ENCODE data around the gene FN3K. TPM values are rescaled to one million over a fixed set of nuclear protein-coding genes. Genes with fewer than 3 reads are reported as not detected.

The FN3K gene
- 10 to 100 TPM; 35.1 to 36.7 (median 35.3) TPM for polyA plus RNA-seq (ENCODE audit: insufficient read length in 3 of 3)
- long read RNA-seq, donor 1, transcript FN3K-201 (6 exons, 1,434 nt) = major isoform, 7 of 8 reads
- long read RNA-seq, donor 1, partial matches to known transcripts = 0 of 8 reads
- long read RNA-seq, donor 1, other reads (novel, unspliced or antisense) = 0 of 8 reads
- long read RNA-seq, donor 2, transcript FN3K-201 (6 exons, 1,434 nt) = major isoform, 5 of 5 reads
- long read RNA-seq, donor 2, partial matches to known transcripts = 0 of 5 reads
- long read RNA-seq, donor 2, other reads (novel, unspliced or antisense) = 0 of 5 reads
- long read RNA-seq, donor 3, partial matches to known transcripts = 0 of 3 reads
- long read RNA-seq, donor 3, other reads (novel, unspliced or antisense) = 0 of 3 reads
- long read RNA-seq, donor 4, transcript FN3K-201 (6 exons, 1,434 nt) = major isoform, 9 of 10 reads
- long read RNA-seq, donor 4, partial matches to known transcripts = 0 of 10 reads
- long read RNA-seq, donor 4, other reads (novel, unspliced or antisense) = 0 of 10 reads
- long read RNA-seq, donor 5, transcript FN3K-201 (6 exons, 1,434 nt) = major isoform, 7 of 7 reads
- long read RNA-seq, donor 5, partial matches to known transcripts = 0 of 7 reads
- long read RNA-seq, donor 5, other reads (novel, unspliced or antisense) = 0 of 7 reads
- long read RNA-seq, donor 6, transcript FN3K-201 (6 exons, 1,434 nt) = major isoform, 9 of 10 reads
- long read RNA-seq, donor 6, partial matches to known transcripts = 0 of 10 reads
- long read RNA-seq, donor 6, other reads (novel, unspliced or antisense) = 0 of 10 reads
- long read RNA-seq, donor 7, transcript FN3K-201 (6 exons, 1,434 nt) = major isoform, 9 of 10 reads
- long read RNA-seq, donor 7, partial matches to known transcripts = 0 of 10 reads
- long read RNA-seq, donor 7, other reads (novel, unspliced or antisense) = 0 of 10 reads
- long read RNA-seq, donor 8, partial matches to known transcripts = 0 of 5 reads
- long read RNA-seq, donor 8, other reads (novel, unspliced or antisense) = 0 of 5 reads
- long read RNA-seq, donor 9, transcript FN3K-201 (6 exons, 1,434 nt) = major isoform, 9 of 11 reads
- long read RNA-seq, donor 9, partial matches to known transcripts = 0 of 11 reads
- long read RNA-seq, donor 9, other reads (novel, unspliced or antisense) = 0 of 11 reads
- long read RNA-seq, donor 10, transcript FN3K-201 (6 exons, 1,434 nt) = major isoform, 6 of 7 reads
- long read RNA-seq, donor 10, partial matches to known transcripts = 0 of 7 reads
- long read RNA-seq, donor 10, other reads (novel, unspliced or antisense) = 0 of 7 reads
- long read RNA-seq, donor 11, partial matches to known transcripts = 0 of 5 reads
- long read RNA-seq, donor 11, other reads (novel, unspliced or antisense) = 0 of 5 reads
- long read RNA-seq, donor 12, transcript FN3K-201 (6 exons, 1,434 nt) = major isoform, 14 of 14 reads
- long read RNA-seq, donor 12, partial matches to known transcripts = 0 of 14 reads
- long read RNA-seq, donor 12, other reads (novel, unspliced or antisense) = 0 of 14 reads
- long read RNA-seq, donor 13, transcript FN3K-201 (6 exons, 1,434 nt) = major isoform, 5 of 5 reads
- long read RNA-seq, donor 13, partial matches to known transcripts = 0 of 5 reads
- long read RNA-seq, donor 13, other reads (novel, unspliced or antisense) = 0 of 5 reads
- long read RNA-seq, donor 14 = 0 reads
- long read RNA-seq, donor 15 = 0 reads
- long read RNA-seq, donor 16, transcript FN3K-201 (6 exons, 1,434 nt) = major isoform, 7 of 7 reads
- long read RNA-seq, donor 16, partial matches to known transcripts = 0 of 7 reads
- long read RNA-seq, donor 16, other reads (novel, unspliced or antisense) = 0 of 7 reads

DNA sequence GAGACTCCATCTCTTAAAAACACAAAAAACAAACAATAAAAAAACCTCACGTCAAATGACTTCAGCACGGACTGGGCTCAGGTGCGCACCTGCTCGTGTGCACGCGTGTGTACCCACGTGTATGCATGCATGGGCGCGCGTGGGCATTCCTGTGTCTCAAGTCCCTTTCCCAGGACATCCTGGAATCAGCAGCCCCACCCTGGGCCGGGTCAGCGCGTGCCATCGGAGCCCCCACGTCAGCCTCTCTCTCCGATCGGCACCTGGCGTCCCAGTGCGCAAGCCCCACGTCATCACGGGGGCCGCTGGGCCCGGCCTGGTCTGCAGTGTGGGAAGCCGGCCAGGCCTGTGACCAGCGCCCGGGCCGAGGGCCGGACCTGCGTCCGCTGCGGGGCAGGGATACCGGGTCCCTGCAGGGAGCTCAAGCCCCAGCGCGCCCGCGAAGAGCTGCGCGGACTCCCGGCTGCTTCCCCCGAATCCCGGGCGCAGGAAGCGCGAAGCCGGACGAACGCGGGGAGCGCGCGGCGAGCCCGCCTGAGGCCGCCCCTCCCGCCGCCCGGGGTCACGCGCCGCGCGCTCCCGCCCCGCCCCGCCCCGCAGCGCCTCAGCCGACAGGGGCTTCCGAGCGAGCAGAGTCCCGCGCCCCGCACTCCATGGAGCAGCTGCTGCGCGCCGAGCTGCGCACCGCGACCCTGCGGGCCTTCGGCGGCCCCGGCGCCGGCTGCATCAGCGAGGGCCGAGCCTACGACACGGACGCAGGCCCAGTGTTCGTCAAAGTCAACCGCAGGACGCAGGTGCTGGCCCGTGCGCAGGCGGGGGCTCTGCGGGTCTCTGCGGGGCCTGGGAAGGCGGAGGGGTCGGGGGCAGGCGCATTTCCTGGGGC is at the start of gene FN3K:
Gene FN3K, plus strand, starts transcription at position 629 of the 880 bp plus-strand sequence. Its CDS starts 22 bp downstream, at position 651.
- no peak for DNase-seq

DNA sequence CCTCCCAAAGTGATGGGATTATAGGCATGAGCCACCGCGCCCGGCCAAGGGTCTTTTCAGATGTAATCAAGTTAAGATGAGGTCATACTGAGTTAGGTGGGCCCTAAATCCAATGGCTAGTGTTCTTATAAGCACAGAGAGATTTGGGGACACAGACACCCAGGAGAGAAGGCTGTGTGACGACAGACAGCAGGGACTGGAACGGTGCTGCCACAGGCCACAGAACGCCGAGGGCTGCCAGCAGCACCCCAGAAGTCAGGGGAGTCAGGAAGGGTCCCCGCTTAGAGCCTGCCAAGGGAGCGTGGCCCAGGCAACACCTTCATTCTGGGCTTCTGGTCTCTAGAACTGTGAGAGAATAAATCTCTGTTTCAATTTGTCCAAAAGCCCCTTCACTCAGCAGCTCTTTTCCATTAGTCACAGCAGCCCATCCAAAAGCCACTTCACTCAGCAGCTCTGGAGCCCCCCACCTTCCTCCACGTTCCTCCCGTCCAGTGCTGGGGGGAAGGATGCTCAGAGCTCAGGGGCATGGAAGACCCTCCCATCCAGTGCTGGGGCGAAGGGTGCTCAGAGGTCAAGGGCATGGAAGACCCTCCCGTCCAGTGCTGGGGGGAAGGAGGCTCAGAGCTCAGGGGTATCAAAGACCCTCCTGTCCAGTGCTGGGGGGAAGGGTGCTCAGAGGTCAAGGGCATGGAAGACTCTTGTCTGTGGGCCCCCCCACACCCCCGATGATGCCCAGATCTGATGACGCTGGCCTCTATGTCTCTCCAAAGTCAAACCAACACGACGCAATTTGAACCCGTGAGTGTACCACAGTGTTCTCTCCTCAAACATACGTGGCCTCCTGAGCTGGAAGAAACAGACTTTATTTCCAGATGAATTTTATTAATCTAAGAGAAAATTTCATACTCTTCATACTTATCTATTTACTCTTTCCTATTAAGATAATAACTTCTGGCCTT is 48.8 kb upstream of the FN3K start:
- no peak for DNase-seq

DNA sequence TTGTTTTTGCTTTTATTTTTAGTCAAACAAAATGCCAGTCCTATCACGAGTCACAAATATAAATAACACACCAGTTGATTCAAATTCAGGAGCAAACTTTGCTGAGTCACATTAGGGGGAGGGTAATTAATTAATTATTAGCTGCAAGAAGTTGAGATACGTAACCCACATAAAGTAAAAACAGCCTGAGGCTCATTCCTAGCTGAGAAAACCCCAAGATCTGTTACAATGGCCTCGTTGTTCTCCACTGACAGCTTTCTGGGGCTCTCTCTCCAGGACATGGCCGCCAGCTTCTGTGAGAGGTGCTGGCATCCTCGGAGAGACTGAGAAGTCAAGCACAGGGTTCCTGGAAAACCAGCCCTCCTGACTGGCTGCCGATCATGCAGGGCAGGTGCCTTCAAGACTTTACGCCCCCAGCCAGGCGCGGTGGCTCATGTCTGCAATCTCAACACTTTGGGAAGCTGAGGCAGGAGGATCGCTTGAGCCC is 48.0 kb upstream of the FN3K start:
- peak; percentile 71 for DNase-seq

DNA sequence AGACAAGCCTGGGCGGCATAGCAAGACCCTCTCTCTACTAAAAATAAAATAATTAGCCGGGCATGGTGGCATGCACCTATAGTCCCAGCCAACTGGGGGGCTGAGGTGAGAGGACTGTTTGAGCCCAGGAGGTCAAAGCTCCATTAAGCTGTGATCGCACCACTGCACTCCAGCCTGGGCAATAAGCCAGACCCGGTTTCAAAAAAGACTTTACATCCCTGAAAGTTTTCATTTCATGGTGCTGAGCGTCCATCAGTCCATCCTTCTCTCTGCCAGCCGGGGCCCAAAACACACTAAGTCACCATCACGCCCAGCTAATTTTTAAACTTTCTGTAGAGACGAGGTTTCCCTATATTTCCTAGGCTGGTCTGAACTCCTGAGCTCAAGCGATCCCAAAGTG is 47.5 kb upstream of the FN3K start:
- no peak for DNase-seq

DNA sequence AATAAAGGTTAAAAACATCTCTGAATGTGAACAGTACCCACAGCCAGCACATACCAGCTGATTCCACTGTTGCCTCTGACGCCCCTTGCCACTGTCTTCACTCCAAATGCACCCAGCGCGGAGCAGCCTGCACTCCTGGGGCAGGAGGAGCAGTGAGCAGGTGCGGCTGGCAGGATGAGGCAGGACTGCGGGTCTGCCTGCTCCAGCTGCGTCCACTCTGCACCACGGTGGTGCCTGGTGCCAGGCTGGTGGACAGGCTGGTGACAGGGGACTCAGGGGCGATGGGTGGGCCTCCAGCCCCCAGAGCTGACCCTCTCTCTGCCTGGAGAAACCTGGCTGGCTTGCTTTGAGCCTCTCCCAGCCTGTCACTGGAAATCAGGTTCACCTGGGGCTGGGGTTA is 46.3 kb upstream of the FN3K start:
- DNase-seq = no peak

DNA sequence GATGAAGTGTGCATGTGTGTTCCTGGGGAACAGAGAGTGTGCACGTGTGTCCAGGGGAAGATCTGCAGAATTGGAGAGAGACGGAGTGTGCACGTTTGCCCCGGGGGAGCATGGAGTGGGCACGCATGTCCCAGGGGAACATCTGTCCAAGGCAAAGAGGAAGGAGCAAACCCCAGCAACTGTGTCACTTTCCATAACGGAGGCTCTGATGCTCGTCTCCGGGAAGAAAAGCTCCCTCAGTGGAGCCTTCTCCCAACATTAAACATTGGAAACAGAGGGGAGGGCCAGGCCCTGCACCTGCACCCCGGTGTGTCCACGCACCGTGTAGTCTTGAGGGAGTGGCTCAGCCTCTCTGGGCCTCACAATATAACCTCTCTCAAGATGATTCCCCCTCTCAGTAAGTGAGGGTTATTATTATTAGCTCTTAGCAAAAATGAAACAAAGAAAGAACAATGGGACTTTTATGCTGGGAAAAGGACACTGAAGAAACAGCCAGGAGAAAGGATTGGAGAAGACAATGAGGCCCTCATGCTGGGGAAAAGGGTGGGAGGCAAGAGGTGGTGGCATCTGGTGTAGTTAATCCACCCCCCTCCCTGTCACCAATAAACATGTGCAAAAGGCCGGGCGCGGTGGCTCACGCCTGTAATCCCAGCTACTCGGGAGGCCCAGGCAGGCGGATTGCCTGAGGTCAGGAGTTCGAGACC is 44.5 kb upstream of the FN3K start:
- no peak for DNase-seq

DNA sequence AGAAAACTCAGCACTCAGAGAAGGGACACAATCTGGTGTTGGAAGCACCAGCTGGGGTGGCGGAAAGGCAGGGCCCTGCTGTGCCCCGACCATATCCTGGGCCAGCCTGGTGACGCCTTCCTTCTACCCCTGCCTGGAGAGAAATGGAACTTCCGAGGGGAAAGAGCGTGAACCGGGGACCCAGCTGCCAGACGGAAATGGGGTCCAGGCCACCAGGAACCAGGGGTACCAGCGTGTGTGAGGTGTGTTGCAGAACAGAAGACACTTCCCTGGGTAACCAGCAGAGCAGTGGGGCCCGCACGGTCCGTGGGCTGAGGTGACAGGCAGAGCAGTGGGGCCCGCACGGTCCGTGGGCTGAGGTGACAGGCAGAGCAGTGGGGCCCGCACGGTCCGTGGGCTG is 43.7 kb upstream of the FN3K start:
- no peak for DNase-seq

DNA sequence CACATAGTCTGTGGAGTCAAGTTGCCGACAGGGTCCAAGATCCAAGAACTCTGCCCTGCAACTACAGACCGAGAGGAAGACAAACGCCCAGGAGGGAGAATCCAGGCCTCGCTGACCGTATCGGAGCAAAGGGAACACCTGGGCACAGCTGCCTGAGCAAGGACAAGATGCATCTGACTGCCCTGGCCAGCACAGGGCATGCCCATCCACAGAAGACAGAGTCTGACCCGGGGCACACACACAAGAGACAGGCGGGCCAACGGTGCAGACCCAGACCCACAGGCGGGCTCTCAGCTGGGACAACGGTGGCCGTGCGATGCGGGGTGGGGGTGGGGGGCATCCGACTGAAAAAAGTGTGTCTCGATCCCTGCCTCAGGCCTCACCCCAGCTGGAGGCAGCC is 43.1 kb upstream of the FN3K start:
- no peak for DNase-seq

DNA sequence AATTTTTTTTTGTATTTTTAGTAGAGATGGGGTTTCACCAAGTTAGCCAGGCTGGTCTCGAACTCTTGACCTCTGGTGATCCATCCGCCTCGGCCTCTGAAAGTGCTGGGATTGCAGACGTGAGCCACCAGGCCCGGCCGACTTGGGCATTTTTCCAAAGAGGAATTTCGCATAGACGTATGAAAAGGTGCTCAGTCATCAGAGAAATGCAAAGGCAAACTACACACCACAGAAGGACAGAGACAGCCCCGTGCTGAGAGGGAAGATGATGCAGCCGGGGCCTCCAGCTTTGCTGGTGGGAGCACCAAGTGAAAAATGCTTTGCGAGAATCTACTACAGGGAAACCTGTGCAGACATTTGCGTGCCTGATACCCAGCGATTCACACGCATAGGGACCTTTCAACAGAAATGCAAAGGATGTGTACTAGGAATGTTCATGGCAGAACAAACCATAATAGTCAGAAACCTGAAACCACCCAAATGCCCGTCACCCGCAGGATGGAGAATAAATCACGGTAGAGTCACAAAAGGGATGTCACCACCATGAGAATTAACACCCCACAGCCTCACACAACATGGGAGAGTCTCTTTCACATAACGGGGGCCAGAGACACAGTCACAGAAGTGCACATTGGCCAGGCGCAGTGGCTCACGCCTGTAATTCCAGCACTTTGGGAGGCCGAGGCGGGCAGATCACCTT is 42.1 kb upstream of the FN3K start:
- DNase-seq = peak; percentile 69

DNA sequence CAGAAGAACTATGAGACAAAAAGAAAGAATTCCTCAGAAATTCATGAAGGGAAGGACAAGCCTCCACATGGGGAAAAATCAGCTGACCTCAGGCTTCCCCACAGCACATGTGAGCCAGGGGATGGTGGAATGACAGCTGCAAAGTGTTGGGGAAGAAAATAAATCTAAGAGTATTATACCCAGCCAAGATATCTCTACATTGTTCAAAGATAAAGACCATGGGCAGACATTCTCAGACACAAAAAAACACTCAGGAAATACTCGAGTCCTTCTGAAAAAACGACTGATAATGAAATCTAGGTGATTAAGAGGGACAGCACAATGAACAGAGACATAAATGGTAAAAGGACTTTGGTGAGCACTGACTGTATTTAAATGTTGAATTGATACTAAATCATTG is 40.8 kb upstream of the FN3K start:
- no peak for DNase-seq

DNA sequence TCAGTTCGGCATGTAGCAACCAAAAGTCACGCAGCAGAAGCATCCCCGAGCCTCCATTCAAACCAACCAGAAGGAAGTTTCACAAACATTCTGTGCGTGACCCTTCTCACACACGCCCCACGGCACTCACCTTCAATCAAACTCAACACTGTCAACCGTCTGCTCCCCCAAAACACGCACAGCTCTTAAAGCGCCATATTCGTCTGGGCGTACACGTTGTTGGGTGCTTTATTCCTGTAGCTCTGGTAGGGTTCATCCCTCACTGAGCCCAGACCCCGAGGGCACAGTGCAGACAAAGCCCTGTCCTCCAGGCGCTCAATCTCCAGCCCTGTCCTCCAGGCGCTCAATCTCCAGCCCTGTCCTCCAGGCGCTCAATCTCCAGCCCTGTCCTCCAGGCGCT is 39.2 kb upstream of the FN3K start:
- no peak for DNase-seq

DNA sequence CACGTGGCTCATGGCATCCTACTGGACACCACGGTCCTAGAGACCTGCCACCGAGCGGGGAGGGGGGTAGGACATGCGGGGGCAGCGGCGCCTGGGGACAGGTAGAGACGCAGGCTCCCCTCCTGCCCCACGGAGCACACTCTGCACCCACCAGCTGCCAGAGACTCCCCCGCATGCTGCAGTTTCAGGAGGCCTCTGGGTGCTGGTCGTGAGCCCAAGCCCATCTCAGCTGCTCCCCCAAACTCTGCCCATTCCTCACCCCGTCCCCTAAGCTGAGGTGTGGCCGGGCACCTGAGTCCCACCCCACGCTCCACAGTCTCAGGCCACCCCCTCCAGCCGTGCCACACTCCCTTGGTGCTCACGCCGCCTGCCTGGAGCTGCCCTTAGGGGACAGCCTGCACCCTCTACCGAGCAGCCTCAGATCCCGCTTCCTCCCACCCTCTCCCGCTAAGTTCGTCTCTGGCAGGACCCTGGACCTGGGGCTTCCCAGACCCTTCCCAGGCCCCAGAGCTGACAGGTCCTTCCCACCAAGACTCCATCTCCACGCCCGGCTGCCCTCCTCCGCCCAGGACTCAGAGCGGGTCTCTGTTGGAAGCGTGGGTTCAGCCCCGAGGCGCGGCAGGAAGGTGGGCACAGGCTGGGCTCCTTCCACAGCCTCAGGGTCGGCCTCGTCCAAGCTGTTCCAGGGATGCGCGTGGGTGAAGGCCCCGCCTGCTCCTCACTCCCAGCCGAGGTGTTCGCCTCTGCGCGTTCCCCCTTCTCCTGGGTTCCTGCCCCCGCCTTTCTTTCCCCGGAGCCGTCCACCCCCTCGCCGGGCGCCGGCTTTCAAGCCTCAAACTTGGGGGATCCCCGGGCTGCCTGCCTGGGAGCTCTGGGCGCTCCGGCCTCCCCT is 38.3 kb upstream of the FN3K start:
- no peak for DNase-seq

DNA sequence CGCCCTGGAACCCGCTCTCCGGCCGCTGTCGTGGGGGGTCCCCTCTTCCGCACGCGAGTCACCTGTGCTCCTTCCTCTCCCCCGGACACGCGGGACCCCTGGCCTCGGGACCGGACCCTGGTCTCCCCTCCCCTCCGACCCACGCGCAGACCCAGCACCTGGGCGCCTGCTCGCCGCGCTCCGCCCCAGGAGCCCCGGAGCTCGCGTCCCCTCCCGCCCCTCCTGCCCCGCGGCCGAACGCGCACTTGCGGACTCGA is 37.7 kb upstream of the FN3K start:
- DNase-seq = no peak

DNA sequence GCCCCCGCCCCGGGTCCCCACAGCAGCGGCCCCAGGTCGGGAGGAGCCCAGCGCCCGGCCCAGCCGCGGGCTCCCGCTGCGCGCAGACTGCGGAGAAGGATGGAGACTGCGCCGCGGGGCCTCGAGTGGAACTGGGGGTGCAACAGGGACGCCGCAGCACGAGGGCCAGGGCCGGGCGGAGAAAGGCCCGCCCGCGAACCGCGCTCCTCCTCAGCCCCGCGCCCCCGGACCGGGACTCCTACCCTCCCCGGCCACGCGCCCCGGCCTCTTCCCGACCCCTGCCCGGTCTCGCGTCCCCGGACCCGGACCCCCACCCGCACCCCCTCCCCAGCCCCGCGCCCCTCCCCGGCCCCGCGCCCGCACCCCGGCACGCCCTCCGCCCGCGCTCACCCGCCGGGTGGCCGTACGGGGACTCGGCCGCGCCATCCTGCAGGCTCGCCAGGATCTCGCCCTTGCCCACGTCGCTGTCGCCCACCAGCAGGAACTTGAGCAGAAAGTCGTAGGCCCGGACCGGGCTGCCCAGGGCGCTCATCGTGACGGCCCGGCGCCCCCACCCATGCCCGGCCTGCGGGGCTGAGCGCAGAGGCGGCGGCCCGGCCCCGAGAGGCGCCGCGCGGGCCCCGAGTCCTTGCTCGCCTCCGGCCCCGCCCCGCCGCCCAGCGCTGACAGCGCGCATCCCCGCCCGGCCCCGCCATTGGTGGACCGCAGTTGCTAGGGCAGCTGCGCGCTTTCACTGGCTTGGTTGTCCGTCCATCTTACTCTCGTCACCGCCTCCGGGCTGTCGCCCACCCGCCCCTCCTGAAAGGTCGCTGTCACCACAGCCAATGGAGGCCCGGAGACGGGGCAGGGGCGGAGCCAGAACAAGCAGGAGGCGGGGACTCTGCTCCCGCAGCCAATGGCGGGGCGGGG is 37.1 kb upstream of the FN3K start, which contains the start of gene RAB40B:
Gene RAB40B, minus strand, starts transcription at position 634 of the 909 bp plus-strand sequence. Its CDS starts 102 bp downstream, at position 532.
- peak; percentile 98 for DNase-seq

DNA sequence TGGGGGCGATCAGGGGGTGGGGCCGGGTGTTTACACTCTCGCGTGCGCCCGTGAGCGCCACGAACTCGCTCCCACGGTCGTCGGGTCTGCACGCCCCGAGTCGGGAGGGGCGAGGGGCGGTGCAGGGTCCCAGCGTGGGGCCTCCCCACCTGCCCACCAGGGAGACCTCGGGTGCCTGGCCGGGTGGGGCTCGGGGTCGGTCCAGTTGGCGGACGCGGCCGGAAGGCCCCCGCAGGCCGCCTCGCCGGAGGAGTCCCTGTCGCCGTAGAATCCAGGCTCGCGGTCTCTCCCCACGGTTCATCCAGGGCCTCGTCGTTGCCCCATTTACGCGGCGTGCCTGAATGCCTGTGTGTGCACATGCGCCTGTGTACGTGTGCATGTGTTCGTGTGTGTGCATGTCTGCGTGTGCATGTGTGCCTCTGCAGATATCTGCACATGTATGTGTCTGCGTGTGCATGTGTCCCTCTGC is 36.4 kb upstream of the FN3K start:
- no peak for DNase-seq
